ENCODE data around the gene DLGAP1.
A peak's percentile ranks its signal among the peaks of the same experiment; 100 is the strongest.

DNA sequence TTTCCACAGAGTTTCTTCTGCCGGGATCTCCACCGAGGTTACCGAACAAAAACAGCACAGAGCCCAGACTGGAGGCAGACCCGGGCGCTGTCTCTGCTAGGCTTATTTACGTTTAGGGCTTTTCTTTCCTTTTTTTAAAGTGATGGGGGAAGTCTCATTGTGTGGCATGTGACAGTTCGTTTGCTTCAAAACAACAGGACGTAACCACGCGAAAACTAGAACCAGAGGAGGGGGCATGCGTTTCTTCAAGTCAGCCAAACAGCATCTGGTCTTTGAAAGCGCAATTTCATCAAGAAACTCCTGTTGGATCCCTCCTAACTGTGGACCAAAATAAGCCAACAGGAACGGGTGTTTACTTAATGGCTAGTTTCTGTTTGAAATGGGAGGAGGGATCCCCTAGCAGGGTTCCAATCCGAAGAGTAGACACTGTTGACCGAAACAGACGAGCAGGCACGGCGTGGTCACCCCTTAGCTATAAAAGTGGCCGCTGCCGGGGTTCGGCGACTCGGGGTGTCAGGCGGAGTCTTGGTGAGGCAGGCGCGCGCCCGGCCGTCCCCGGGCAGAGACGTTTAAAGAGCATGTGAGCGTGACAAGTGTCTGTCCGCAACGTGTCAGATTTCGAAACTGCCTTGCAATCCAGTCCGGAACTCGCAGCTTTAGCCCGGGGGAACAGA is 1006.1 kb downstream of the DLGAP1 start:
- TF ChIP-seq, protein P1, sequence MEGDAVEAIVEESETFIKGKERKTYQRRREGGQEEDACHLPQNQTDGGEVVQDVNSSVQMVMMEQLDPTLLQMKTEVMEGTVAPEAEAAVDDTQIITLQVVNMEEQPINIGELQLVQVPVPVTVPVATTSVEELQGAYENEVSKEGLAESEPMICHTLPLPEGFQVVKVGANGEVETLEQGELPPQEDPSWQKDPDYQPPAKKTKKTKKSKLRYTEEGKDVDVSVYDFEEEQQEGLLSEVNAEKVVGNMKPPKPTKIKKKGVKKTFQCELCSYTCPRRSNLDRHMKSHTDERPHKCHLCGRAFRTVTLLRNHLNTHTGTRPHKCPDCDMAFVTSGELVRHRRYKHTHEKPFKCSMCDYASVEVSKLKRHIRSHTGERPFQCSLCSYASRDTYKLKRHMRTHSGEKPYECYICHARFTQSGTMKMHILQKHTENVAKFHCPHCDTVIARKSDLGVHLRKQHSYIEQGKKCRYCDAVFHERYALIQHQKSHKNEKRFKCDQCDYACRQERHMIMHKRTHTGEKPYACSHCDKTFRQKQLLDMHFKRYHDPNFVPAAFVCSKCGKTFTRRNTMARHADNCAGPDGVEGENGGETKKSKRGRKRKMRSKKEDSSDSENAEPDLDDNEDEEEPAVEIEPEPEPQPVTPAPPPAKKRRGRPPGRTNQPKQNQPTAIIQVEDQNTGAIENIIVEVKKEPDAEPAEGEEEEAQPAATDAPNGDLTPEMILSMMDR (IDR thresholded peaks at IDR 0.05; ENCODE audit: low read depth, low read length, missing input control) = no peak
- TF ChIP-seq JUND (IDR thresholded peaks at IDR 0.05) (no peak), RAD21 (IDR thresholded peaks at IDR 0.05) (no peak), EGR1 (IDR thresholded peaks at IDR 0.05; ENCODE audit: low read depth in 2 of 2) (peak in 1 of 2 donors; percentile 56), SP1 (IDR thresholded peaks at IDR 0.05) (peak; percentile 66), GABPA (IDR thresholded peaks at IDR 0.05 in 1 of 2, conservative IDR thresholded peaks at IDR 0.05 in 1 of 2) (no peak), TAF1 (conservative IDR thresholded peaks at IDR 0.05) (peak; percentile 70)
- TF ChIP-seq, protein P2, sequence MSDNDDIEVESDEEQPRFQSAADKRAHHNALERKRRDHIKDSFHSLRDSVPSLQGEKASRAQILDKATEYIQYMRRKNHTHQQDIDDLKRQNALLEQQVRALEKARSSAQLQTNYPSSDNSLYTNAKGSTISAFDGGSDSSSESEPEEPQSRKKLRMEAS (IDR thresholded peaks at IDR 0.05) = peak; percentile 38
- TF ChIP-seq, protein P3, sequence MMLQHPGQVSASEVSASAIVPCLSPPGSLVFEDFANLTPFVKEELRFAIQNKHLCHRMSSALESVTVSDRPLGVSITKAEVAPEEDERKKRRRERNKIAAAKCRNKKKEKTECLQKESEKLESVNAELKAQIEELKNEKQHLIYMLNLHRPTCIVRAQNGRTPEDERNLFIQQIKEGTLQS (IDR thresholded peaks at IDR 0.05) = no peak
- TF ChIP-seq, protein P4, sequence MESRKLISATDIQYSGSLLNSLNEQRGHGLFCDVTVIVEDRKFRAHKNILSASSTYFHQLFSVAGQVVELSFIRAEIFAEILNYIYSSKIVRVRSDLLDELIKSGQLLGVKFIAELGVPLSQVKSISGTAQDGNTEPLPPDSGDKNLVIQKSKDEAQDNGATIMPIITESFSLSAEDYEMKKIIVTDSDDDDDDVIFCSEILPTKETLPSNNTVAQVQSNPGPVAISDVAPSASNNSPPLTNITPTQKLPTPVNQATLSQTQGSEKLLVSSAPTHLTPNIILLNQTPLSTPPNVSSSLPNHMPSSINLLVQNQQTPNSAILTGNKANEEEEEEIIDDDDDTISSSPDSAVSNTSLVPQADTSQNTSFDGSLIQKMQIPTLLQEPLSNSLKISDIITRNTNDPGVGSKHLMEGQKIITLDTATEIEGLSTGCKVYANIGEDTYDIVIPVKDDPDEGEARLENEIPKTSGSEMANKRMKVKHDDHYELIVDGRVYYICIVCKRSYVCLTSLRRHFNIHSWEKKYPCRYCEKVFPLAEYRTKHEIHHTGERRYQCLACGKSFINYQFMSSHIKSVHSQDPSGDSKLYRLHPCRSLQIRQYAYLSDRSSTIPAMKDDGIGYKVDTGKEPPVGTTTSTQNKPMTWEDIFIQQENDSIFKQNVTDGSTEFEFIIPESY (IDR thresholded peaks at IDR 0.05) = no peak

Data from liver (tissue), 3 donors.